Heart right ventricle (tissue), 16 donors: ENCODE results near the gene RSPO3. TPM values are rescaled to one million over a fixed set of nuclear protein-coding genes. Genes with fewer than 3 reads are reported as not detected.

Experiments
- ATAC-seq, 8 donors: fragments of 200-7000 bp; cut with Tn5 transposase; one replicate each; pipeline ENCODE4 v1.9.1; 2020; ENCODE audit warnings: mild to moderate bottlenecking in 8 of 8, moderate library complexity in 8 of 8, moderate number of reproducible peaks in 1 of 8
- DNase-seq, 2 donors: peaks; one replicate each; pipeline ENCODE4 v3.0.0-alpha.2; 2020
- H3K27ac ChIP-seq, 10 donors: fragments of 200-600 bp; sonication (generic) in 2 of 10; one replicate each; pipeline versions ENCODE4 v1.5.0 to v1.8.0; 2020 to 2022; ENCODE audit warnings: mild to moderate bottlenecking in 3 of 10
- H3K27me3 ChIP-seq, 7 donors: fragments of 200-600 bp; one replicate each; pipeline ENCODE4 v1.8.0; 2021 to 2022; ENCODE audit warnings: mild to moderate bottlenecking in 2 of 7
- H3K36me3 ChIP-seq, 9 donors: fragments of 200-600 bp; sonication (generic) in 1 of 9; one replicate each; pipeline versions ENCODE4 v1.5.0 to v1.8.0; 2020 to 2022; ENCODE audit warnings: mild to moderate bottlenecking in 2 of 9
- H3K4me1 ChIP-seq, 9 donors: fragments of 200-600 bp; sonication (generic) in 1 of 9; one replicate each; pipeline versions ENCODE4 v1.5.0 to v1.8.0; 2020 to 2022; ENCODE audit warnings: mild to moderate bottlenecking in 4 of 9
- H3K4me3 ChIP-seq, 10 donors: fragments of 200-600 bp; sonication (generic) in 2 of 10; one replicate each; pipeline versions ENCODE4 v1.5.0 to v1.8.0; 2020 to 2022; ENCODE audit warnings: mild to moderate bottlenecking in 7 of 10, moderate library complexity in 2 of 10
- H3K9me3 ChIP-seq, 11 donors: fragments of 200-600 bp in 10 of 11; sonication (generic) in 2 of 11; one replicate each; pipeline versions ENCODE4 v1.5.0 to v1.8.0; 2013 to 2022; ENCODE audit warnings: mild to moderate bottlenecking in 2 of 11, control low read depth in 1 of 11, moderate library complexity in 1 of 11
- WGBS, 2 donors: extraction: QIAGEN DNeasy Blood & Tissue Kit; methylation state at CpG; one replicate each; pipeline ENCODE4 v1.1.7; 2013; ENCODE audit warnings: inconsistent platforms in 1 of 2; 5-methylcytosine and 5-hydroxymethylcytosine counted together
- intact Hi-C, 10 donors: fragments of 100-400 bp; cut with DNase I; formaldehyde crosslinking; loops; one replicate each; pipeline versions ENCODE4 v1.11.1 to v1.14.2; 2022
- polyA plus RNA-seq, 2 donors: library from polyadenylated mRNA; stranded (reverse); fragments of 200-250 nt; gene quantifications; one replicate each; pipeline ENCODE4 v1.2.3, GENCODE V29; 2013
- total RNA-seq, 10 donors: library from RNA; stranded (reverse); fragmentation: NEBNext Ultra II Directional in 3 of 10; extraction: Animal tissue kit (Norgen Biotek cat#: 25700) in 3 of 10; gene quantifications; one replicate each; pipeline versions ENCODE4 v1.2.1 to v1.2.4, GENCODE V29; 2021 to 2023
- TF ChIP-seq, protein P1 (sequence below), 9 donors: fragments of 200-600 bp; sonication (generic) in 2 of 9; IDR thresholded peaks; one replicate each; pipeline versions ENCODE4 v1.5.0 to v1.8.0; 2021 to 2022; ENCODE audit warnings: antibody characterized with exemption in 9 of 9, mild to moderate bottlenecking in 5 of 9, moderate library complexity in 1 of 9
- donor health status: Arrhythmogenic right ventricular cardiomyopathy.
- donor health status: ischemic (EF 13 %, LVEDD 7.1; RV severe dilation, severe dysfunction).
- donor health status: healthy with polysubstance abuse.
- donor health status: DM: no; HTN: yes; CAD: no.
- donor health status: DM: no; HTN: no; CAD: no.
- donor health status: ischemic (EF 25% LVEDD 6.9; RV normal size, moderate dysfunction).
- donor health status: ischemic (EF 25% LVEDD 5.7; RV mildly dilated, moderate dysfunction).
- donor health status: healthy.
- donor health status: DM: yes; HTN: yes; CAD: no.
- donor health status: Ischemic cardiomyopathy.
- donor health status: ischemic (EF 35%, LVEDD 5.7; RV mildly dilated, moderate dysfunction).
- donor health status: nonischemic (EF 11% LVEDD 7.7; RV severe dilation, severe dysfunction).
- donor health status: DM: yes; HTN: yes; CAD: no.
- donor health status: PGD.
- donor health status: ischemic (EF 29% LVEDD 5.4; RV normal size, mild dysfunction).
- donor health status: nonischemic (EF 23%, LVEDD 6.1; RV moderate dilation, normal function).

RSPO3 gene
- total and polyA plus RNA-seq, 12 donors: 0.20 to 0.73 (median 0.37) TPM; not detected in 1

DNA sequence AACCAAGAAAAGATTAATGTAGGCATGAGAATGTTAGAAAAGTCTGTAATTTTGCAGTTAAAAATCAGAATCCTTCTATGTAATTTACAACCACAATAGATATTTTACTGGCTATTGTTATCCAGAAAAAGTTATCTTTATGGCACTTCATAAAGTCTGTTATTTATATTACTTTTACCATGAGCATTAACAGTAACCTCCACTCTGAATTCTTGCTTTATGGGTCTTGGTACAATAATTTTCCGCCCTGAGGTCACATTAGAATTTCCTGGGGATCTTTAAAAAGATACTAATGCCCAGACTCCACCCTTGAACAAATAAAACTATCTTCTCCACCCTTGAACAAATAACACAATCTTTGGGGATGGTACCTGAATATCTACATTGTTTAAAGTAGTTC, 9.6 kb downstream of the RSPO3 start:
- ATAC-seq: no peak
- Histone ChIP-seq H3K27me3 (peaks cover 0 to 30% (median 20%) of the 10 kb centered on the region in 7 donors), H3K27ac (no peak overlapping the region), H3K9me3 (no peaks in the 10 kb centered on the region), H3K4me1 (peaks cover 0 to 7% (median 0%) of the 10 kb centered on the region in 9 donors), H3K4me3 (no peak overlapping the region), H3K36me3 (no peaks in the 10 kb centered on the region)
- intact Hi-C loops: loop anchor here in 6 of 10 donors (10.0 kb wide), 3 partner anchors 323 to 1133 kb away; no protein-coding TSS in a partner anchor
- 87 to 88% methylated on average over 1 of the region's 1 CpG for WGBS, 2 donors
- DNase-seq: no peak
- TF ChIP-seq, protein P1, sequence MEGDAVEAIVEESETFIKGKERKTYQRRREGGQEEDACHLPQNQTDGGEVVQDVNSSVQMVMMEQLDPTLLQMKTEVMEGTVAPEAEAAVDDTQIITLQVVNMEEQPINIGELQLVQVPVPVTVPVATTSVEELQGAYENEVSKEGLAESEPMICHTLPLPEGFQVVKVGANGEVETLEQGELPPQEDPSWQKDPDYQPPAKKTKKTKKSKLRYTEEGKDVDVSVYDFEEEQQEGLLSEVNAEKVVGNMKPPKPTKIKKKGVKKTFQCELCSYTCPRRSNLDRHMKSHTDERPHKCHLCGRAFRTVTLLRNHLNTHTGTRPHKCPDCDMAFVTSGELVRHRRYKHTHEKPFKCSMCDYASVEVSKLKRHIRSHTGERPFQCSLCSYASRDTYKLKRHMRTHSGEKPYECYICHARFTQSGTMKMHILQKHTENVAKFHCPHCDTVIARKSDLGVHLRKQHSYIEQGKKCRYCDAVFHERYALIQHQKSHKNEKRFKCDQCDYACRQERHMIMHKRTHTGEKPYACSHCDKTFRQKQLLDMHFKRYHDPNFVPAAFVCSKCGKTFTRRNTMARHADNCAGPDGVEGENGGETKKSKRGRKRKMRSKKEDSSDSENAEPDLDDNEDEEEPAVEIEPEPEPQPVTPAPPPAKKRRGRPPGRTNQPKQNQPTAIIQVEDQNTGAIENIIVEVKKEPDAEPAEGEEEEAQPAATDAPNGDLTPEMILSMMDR (IDR thresholded peaks at IDR 0.05): no peak

DNA sequence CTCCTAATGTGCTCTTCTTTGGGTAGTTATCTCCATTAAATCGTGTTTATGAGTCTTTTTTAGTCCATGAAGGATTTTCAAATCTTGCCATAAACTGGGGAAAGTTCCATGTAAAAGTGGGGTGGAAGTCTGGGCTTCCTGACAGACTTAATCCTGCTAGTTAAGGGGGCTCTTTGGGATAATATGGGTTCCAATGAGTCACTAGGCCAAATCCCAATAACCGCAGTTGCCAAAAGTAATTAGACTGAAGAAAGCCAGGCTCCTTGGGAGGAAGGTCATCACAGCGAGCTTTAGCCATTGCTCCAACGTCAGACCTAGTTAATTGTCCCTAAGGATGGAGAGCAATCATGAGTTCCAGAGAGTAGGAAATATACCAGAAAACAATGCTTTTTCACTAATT, 10.8 kb downstream of the RSPO3 start:
- DNase-seq: no peak
- H3K36me3 ChIP-seq: no peaks in the 10 kb centered on the region
- H3K9me3 ChIP-seq: no peaks in the 10 kb centered on the region
- TF ChIP-seq, protein P1 (IDR thresholded peaks at IDR 0.05): no peak
- WGBS, 2 donors: 77% methylated on average over 4 of the region's 4 CpGs
- H3K4me3 ChIP-seq: no peak overlapping the region
- H3K27me3 ChIP-seq: peaks cover 0 to 19% (median 8%) of the 10 kb centered on the region in 7 donors
- intact Hi-C loops: loop anchor here in 6 of 10 donors (10.0 kb wide), 3 partner anchors 324 to 1134 kb away; no protein-coding TSS in a partner anchor
- peaks cover 0 to 7% (median 0%) of the 10 kb centered on the region in 9 donors for H3K4me1 ChIP-seq
- ATAC-seq: no peak
- no peak overlapping the region for H3K27ac ChIP-seq

DNA sequence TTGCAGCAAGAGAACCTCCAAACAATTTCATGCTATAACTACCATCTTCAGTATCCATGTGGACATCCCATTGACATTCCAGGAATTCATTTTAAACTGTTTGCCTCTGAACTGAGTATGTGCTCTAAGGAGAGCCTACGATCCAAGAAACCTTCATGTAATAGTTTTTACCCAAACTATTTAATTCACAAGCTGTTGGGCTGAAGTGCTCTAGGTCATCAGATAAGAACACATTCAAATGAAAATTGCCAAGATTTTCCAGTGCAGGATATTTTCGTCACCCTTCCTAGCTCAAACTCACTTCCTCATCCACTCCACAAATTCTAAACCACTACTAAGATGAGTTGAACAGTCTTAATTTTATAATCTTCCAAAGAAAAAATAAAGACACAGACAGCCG, 12.8 kb downstream of the RSPO3 start:
- Histone ChIP-seq H3K9me3 (no peaks in the 10 kb centered on the region), H3K27me3 (peaks cover 0 to 5% (median 0%) of the 10 kb centered on the region in 7 donors), H3K36me3 (no peaks in the 10 kb centered on the region), H3K27ac (no peak overlapping the region), H3K4me3 (no peak overlapping the region), H3K4me1 (peaks cover 0 to 7% (median 0%) of the 10 kb centered on the region in 9 donors)
- DNase-seq (no peak), ATAC-seq (peak in 1 of 8 donors; percentile 25)
- TF ChIP-seq, protein P1 (IDR thresholded peaks at IDR 0.05): no peak
- intact Hi-C loops: no loop called here
- 55% methylated on average over 3 of the region's 3 CpGs for WGBS, 2 donors

DNA sequence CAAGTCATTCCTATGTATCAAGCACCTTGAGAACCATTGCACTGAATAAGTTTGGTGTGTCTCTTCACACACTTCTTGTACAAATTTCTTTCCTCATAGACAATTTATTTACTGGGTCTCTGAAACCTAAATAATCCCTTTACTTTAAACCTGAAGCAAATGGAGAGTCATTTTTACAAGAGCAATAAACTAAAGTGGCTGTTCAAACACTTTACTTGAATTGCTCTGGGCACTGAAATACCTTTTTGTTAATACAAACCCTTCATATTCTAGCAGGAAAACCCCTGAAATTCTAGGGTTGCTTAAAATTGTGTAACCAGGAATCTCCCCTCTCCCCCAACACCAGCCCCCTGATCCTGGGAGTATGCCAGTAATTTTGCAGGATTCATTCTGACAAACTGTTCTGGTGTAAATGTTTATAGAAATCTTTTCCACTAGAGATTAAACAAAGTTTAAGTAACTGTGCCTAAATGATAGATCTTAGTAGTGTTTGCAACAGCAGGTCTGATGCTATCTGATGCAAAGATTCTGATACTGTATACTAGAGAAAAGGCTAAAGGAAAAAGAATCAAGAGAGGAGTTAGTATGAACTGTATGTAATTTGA, 13.4 kb downstream of the RSPO3 start:
- H3K4me1 ChIP-seq: peaks cover 0 to 7% (median 0%) of the 10 kb centered on the region in 9 donors
- DNase-seq: no peak
- TF ChIP-seq, protein P1 (IDR thresholded peaks at IDR 0.05): no peak
- H3K9me3 ChIP-seq: no peaks in the 10 kb centered on the region
- no peak overlapping the region for H3K27ac ChIP-seq
- peaks cover 0 to 5% (median 0%) of the 10 kb centered on the region in 7 donors for H3K27me3 ChIP-seq
- H3K36me3 ChIP-seq: no peaks in the 10 kb centered on the region
- intact Hi-C loops: no loop called here
- no peak overlapping the region for H3K4me3 ChIP-seq
- ATAC-seq: no peak
